Loucy (cell line): ENCODE measurements around the gene PAX2.
A peak's percentile ranks its signal among the peaks of the same experiment; 100 is the strongest.

Experiments used
- H2AFZ ChIP-seq: fragments of 200-600 bp; sonication (generic); 2 replicates; pipeline ENCODE4 v1.6.0; 2016; ENCODE audit warnings: antibody characterized with exemption, mild to moderate bottlenecking, low read length, moderate library complexity
- H3F3A ChIP-seq: fragments of 200-600 bp; 2 replicates; pipeline ENCODE4 v1.6.0; 2016; ENCODE audit warnings: antibody characterized with exemption, low read depth, mild to moderate bottlenecking
- H3K27me3 ChIP-seq: fragments of 200-600 bp; sonication (generic); 2 replicates; pipeline ENCODE4 v1.6.1; 2014; ENCODE audit warnings: low read length, mild to moderate bottlenecking; ENCODE audit not compliant: insufficient read depth, poor library complexity, severe bottlenecking
- H3K36me3 ChIP-seq: fragments of 200-600 bp; sonication (generic); 2 replicates; pipeline ENCODE4 v1.6.1; 2016; ENCODE audit warnings: low read length; ENCODE audit not compliant: insufficient read depth
- H3K4me1 ChIP-seq: fragments of 200-600 bp; sonication (generic); 2 replicates; pipeline ENCODE4 v1.5.1; 2014; ENCODE audit warnings: low read length, mild to moderate bottlenecking; ENCODE audit not compliant: insufficient read depth, poor library complexity, severe bottlenecking
- H3K4me2 ChIP-seq: fragments of 200-600 bp; sonication (generic); 2 replicates; pipeline ENCODE4 v1.6.0; 2014; ENCODE audit warnings: antibody characterized with exemption, low read length, low read depth, mild to moderate bottlenecking; ENCODE audit not compliant: poor library complexity, severe bottlenecking
- H3K4me3 ChIP-seq: fragments of 200-600 bp; sonication (generic); 2 replicates; pipeline ENCODE4 v1.5.1; 2014; ENCODE audit warnings: low read length, mild to moderate bottlenecking, mixed read lengths; ENCODE audit not compliant: poor library complexity, severe bottlenecking
- H3K79me2 ChIP-seq: fragments of 200-600 bp; sonication (generic); 2 replicates; pipeline ENCODE4 v1.6.1; 2014; ENCODE audit warnings: low read length; ENCODE audit not compliant: insufficient read depth
- H3K9ac ChIP-seq: fragments of 200-600 bp; sonication (generic); 2 replicates; pipeline ENCODE4 v1.6.0; 2014; ENCODE audit warnings: mild to moderate bottlenecking, low read depth, low read length, moderate library complexity; ENCODE audit not compliant: poor library complexity, severe bottlenecking
- H3K9me2 ChIP-seq: fragments of 200-600 bp; sonication (generic); replicated peaks from 2 replicates; pipeline ENCODE4 v1.6.1; 2016; ENCODE audit warnings: low read depth, low read length, mixed read lengths
- H3K9me3 ChIP-seq: fragments of 200-600 bp; sonication (generic); 2 replicates; pipeline ENCODE4 v1.6.1; 2014; ENCODE audit warnings: mild to moderate bottlenecking, antibody characterized with exemption, low read length, low read depth; ENCODE audit not compliant: insufficient read depth
- H4K20me1 ChIP-seq: fragments of 200-600 bp; sonication (generic); 2 replicates; pipeline ENCODE4 v1.6.0; 2014; ENCODE audit warnings: antibody characterized with exemption, low read length, mild to moderate bottlenecking; ENCODE audit not compliant: insufficient read depth, poor library complexity, severe bottlenecking
- EZH2phosphoT487 ChIP-seq: fragments of 200-600 bp; IDR thresholded peaks from 2 replicates; pipeline ENCODE4 v1.6.1; 2018; ENCODE audit warnings: antibody characterized with exemption, mild to moderate bottlenecking, moderate library complexity, borderline replicate concordance
- TF ChIP-seq, protein P1 (sequence below): fragments of 200-600 bp; sonication (generic); conservative IDR thresholded peaks from 2 replicates; pipeline ENCODE4 v1.5.1; 2014; ENCODE audit warnings: mild to moderate bottlenecking, antibody characterized with exemption, low read length

Gene PAX2

DNA sequence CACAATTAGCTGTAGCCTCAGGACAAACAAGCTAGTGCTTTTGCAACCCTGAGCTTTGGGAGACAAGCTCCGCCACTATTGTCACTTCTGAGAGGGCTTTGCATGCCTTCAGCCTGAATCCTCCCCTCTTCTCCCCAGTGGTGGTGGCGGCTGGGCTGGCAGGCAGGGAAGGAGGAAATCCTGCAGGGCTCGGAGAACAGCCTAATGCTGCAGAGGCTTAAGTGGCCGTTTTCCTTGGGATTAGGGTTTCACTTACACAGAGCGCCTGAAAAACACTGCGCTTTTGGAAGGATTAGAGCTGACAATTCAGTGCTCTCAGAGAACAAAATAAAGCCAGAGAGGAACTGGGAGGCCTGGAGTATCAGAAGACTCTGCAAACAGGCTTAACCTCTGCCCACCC is 71.3 kb downstream of the PAX2 start:
- Histone ChIP-seq H3K36me3 (no peaks in the 10 kb centered on the region), H3K9me2 (no peaks in the 10 kb centered on the region), H4K20me1 (no peaks in the 10 kb centered on the region), H2AFZ (no peak overlapping the region), H3K4me3 (no peak overlapping the region), H3K27me3 (no peaks in the 10 kb centered on the region), H3K9me3 (no peaks in the 10 kb centered on the region), H3K4me1 (peaks cover 31% of the 10 kb centered on the region), H3K4me2 (no peak overlapping the region), H3K9ac (no peak overlapping the region), H3K79me2 (no peaks in the 10 kb centered on the region), H3F3A (no peaks in the 10 kb centered on the region)
- TF ChIP-seq, protein P1, sequence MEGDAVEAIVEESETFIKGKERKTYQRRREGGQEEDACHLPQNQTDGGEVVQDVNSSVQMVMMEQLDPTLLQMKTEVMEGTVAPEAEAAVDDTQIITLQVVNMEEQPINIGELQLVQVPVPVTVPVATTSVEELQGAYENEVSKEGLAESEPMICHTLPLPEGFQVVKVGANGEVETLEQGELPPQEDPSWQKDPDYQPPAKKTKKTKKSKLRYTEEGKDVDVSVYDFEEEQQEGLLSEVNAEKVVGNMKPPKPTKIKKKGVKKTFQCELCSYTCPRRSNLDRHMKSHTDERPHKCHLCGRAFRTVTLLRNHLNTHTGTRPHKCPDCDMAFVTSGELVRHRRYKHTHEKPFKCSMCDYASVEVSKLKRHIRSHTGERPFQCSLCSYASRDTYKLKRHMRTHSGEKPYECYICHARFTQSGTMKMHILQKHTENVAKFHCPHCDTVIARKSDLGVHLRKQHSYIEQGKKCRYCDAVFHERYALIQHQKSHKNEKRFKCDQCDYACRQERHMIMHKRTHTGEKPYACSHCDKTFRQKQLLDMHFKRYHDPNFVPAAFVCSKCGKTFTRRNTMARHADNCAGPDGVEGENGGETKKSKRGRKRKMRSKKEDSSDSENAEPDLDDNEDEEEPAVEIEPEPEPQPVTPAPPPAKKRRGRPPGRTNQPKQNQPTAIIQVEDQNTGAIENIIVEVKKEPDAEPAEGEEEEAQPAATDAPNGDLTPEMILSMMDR: no peak

DNA sequence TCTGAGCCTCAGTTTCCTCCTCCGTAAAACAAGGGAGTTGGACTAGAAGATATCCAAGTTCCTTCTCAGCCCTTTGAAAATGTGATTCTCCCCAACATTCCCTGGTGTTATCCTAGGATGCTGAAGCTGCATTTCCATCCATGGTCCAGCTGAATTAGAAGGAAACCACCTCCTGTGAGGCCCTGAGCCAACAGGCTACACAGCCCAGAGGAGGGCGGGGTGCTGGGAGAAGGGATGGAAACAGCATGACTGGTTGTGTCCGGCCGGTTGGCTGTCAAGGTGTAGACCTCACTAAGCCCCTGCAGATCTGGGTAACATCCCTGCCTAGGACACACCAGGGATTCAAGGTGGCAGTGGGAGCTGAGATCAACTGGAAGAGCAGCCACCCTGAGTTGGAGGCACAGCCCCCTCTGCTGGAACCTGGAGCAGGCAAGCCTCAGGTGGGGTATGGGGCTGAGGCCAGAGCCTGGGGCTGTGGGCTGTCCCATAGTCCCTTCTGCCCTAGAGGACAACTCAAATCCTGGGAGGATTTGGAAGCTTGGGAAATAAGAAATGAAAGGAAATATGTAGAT is 72.0 kb downstream of the PAX2 start:
- Histone ChIP-seq H3K36me3 (no peaks in the 10 kb centered on the region), H2AFZ (no peak overlapping the region), H3K4me3 (no peak overlapping the region), H3F3A (peaks cover 3% of the 10 kb centered on the region; the same call in 1 of the 2 replicates), H3K27me3 (no peaks in the 10 kb centered on the region), H3K79me2 (no peaks in the 10 kb centered on the region), H3K9me2 (no peaks in the 10 kb centered on the region), H4K20me1 (no peaks in the 10 kb centered on the region), H3K9ac (no peak overlapping the region), H3K4me2 (no peak overlapping the region), H3K9me3 (no peaks in the 10 kb centered on the region), H3K4me1 (peaks cover 37% of the 10 kb centered on the region)
- TF ChIP-seq, protein P1: peak; percentile 66
- TF ChIP-seq EZH2phosphoT487: no peak

DNA sequence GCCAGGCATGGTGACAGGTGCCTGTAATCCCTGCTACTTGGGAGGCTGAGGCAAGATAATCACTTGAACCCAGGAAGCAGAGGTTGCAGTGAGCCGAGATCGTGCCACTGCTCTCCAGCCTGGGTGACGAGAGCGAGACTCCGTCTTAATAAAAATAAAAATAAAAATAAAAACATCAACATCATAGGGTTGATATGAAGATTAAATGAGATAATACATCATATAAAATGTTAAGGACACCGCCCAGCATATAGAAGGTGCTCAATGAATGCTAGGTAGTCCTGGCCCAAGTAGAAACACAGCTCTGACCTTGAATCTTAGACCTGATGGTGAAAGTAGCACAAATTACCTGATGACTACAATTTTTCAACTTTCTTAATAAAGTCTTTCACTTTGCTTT is 74.0 kb downstream of the PAX2 start:
- peaks cover 47% of the 10 kb centered on the region for H3K4me1 ChIP-seq
- peaks cover 3% of the 10 kb centered on the region; the same call in 1 of the 2 replicates for H3F3A ChIP-seq
- no peaks in the 10 kb centered on the region for H3K79me2 ChIP-seq
- H3K9me2 ChIP-seq: no peaks in the 10 kb centered on the region
- H3K9me3 ChIP-seq: no peaks in the 10 kb centered on the region
- H3K36me3 ChIP-seq: no peaks in the 10 kb centered on the region
- H2AFZ ChIP-seq: no peak overlapping the region
- no peak overlapping the region for H3K9ac ChIP-seq
- no peak overlapping the region for H3K4me2 ChIP-seq
- H4K20me1 ChIP-seq: no peaks in the 10 kb centered on the region
- H3K4me3 ChIP-seq: no peak overlapping the region
- TF ChIP-seq, protein P1: no peak
- no peak for TF ChIP-seq EZH2phosphoT487
- no peaks in the 10 kb centered on the region for H3K27me3 ChIP-seq
